ENCODE measurements around the gene HFE.
"Not testable (repeated sequence)": the region's sequence is repeated elsewhere in the genome, so short reads cannot be mapped to it uniquely, and the experiment has no call there.

Gene HFE, protein sequence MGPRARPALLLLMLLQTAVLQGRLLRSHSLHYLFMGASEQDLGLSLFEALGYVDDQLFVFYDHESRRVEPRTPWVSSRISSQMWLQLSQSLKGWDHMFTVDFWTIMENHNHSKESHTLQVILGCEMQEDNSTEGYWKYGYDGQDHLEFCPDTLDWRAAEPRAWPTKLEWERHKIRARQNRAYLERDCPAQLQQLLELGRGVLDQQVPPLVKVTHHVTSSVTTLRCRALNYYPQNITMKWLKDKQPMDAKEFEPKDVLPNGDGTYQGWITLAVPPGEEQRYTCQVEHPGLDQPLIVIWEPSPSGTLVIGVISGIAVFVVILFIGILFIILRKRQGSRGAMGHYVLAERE

DNA sequence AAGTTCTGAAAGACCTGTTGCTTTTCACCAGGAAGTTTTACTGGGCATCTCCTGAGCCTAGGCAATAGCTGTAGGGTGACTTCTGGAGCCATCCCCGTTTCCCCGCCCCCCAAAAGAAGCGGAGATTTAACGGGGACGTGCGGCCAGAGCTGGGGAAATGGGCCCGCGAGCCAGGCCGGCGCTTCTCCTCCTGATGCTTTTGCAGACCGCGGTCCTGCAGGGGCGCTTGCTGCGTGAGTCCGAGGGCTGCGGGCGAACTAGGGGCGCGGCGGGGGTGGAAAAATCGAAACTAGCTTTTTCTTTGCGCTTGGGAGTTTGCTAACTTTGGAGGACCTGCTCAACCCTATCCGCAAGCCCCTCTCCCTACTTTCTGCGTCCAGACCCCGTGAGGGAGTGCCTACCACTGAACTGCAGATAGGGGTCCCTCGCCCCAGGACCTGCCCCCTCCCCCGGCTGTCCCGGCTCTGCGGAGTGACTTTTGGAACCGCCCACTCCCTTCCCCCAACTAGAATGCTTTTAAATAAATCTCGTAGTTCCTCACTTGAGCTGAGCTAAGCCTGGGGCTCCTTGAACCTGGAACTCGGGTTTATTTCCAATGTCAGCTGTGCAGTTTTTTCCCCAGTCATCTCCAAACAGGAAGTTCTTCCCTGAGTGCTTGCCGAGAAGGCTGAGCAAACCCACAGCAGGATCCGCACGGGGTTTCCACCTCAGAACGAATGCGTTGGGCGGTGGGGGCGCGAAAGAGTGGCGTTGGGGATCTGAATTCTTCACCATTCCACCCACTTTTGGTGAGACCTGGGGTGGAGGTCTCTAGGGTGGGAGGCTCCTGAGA, at the start of gene HFE:
Gene HFE, plus strand, starts transcription at position 146 of the 832 bp plus-strand sequence. Its CDS starts 12 bp downstream, at position 158.
- peak; percentile 75 for DNase-seq (ENCODE audit: low spot score)

DNA sequence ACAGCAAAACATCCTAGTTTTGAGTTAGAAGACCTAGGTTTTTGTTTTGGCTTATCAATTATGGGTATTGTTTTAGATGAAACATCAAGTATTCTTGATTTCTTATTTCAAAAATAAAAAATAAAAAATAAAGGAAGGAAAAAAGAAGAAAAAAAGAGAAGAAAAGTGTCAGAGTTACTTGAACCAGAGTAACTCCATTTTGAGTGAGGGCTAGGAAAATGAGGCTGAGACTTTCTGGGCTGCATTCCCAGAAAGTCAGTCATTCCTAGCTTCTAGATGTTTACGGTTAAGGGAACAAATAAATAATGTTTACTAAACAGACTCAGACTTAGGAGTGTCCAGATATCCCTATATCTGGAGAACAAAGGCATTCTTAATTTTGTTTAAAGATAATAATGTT, 45.3 kb upstream of the HFE start:
- DNase-seq (ENCODE audit: low spot score), result no peak

DNA sequence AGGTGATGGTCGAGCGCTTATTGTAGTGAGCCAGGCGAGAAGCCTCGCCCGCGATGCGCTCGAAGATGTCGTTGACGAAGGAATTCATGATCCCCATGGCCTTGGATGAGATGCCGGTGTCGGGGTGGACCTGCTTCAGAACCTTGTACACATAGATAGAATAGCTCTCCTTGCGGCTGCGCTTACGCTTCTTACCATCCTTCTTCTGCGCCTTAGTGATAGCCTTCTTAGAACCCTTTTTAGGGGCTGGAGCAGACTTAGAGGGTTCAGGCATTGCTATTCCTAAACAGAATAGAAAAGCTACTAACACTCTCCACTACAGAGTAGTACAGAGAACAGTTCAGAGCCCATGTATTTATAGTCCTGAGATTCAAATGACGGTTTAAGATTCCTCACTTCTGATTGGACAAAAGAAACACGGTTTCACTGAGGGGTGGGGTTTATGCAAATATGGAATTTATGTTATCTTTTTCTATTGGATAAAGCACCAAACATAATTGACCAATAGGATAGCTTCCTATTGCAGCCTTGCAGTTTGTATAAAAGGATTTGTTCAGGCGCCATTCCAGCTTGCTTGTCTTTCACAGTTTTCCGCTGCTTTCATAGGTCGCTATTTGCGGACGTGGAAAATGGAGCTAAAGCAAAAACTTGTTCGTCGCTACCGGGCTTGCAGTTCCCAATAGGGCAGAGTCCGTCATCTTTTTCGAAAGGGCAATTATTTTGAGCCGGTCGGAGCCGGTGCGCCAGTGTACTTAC, 43.7 kb upstream of the HFE start:
- no peak for DNase-seq (ENCODE audit: low spot score)

DNA sequence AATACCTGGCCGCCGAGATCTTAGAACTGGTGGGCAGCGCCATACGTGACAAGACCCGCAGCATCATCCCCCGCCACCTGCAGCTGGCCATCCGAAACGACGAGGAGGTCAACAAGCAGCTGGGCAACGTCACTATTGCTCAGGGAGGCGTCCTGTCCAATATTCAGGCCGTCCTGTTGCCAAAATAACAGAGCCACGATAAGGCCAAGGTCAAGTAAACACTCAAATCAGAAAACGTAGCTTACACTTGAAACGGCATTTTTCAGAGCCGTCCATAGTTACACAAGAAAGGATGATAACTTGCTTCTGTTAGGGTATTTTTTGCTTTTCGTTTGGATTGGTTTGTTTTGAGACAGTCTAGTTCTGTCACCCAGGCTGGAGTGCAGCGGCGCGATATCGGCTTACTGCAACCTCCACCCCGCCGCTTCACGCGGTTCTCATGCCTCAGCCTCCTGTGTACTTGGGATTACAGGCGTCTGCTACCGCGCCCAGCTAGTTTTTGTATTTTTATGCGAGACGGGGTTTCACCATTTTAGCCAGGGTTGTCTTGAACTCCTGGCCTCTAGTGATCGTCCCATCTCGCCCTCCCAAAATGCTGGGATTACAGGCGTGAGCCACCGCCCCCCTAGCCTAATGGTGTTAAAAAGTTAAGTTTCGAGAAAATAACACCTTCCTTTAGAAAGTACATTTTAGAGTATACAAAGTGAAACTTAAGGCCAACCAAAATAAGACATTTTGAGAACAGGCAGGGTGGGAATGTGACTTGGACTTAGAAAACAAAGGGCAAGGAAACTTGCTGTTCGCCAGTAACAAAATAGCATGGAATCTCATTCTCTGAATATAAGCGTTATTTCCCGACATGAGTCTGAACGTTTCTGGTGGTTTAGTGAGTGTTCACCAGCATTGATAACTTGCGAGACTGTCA, 42.8 kb upstream of the HFE start:
- no peak for DNase-seq (ENCODE audit: low spot score)

DNA sequence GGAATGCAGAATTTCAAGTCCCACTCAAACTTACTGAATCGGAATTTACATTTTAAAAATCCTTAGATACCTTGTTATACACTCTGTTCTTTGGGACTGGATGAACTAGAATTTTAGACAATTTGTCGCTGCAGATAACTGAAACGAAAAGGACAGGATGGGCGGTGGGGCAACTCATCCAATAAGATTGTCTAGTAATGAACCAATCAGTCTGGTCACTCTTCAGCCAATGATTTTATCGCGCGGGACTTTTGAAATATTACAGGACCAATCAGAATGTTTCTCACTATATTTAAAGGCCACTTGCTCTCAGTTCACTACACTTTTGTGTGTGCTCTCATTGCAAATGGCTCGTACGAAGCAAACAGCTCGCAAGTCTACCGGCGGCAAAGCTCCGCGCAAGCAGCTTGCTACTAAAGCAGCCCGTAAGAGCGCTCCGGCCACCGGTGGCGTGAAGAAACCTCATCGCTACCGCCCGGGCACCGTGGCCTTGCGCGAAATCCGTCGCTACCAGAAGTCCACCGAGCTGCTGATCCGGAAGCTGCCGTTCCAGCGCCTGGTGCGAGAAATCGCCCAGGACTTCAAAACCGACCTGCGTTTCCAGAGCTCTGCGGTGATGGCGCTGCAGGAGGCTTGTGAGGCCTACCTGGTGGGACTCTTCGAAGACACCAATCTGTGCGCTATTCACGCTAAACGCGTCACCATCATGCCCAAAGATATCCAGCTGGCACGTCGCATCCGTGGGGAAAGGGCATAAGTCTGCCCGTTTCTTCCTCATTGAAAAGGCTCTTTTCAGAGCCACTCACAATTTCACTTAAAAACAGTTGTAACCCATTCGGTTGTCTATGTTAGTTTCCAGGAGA, 41.9 kb upstream of the HFE start:
- no peak for DNase-seq (ENCODE audit: low spot score)

DNA sequence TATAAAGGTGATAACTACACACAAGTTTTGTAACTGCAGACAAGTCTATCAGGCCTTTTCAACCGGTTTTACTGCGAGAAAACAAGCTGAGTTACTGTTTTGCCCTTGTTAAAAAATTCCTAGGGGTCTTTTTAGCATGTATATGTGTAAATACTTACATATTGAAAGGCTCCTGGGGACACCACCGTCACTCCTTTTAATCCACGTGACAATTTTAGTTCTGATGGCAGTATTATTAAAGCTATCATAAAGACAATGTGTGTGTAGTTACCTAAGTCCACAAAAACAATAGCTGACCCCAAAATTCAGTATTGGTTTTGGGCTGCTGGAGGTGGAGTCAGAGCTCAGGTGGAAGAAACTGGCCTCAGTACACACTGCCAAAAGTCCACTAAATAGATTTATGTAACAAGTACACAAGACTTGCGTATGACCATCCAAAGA, 41.3 kb upstream of the HFE start:
- no peak for DNase-seq (ENCODE audit: low spot score)

DNA sequence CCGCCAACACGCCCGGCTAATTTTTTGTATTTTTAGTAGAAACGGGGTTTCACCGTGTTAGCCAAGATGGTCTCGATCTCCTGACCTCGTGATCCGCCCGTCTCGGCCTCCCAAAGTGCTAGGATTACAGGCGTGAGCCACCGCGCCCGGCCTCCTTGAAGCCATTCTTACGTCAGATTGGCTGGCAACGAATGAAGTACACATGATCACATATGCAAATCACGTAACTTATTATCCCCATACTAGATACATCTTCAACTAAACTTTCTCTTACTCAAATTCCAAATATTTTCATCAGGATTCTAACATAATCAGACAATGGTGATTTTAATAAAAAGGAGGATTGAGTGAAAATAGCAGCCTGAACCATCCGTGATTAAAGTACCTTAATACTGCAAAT, 39.9 kb upstream of the HFE start:
- not testable (repeated sequence) for DNase-seq (ENCODE audit: low spot score)

DNA sequence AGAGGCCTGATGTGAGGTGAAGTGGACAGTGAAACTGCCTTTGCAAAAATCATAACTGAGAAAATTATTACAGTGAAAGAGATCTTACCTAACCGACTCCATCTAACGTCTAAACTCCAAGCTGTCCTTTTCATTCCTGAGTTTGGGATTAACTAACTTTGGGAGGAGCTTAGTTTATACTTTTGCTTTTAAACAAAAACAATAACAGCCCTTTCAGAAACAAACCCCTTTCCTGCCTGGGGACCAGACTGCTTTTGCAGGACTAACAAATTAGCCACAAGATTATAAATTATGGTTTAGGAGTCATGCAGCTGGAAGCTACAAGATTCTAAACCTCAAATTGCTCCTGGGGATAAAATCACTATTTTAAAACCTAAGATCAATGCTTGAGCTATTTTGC, 38.6 kb upstream of the HFE start:
- no peak for DNase-seq (ENCODE audit: low spot score)

DNA sequence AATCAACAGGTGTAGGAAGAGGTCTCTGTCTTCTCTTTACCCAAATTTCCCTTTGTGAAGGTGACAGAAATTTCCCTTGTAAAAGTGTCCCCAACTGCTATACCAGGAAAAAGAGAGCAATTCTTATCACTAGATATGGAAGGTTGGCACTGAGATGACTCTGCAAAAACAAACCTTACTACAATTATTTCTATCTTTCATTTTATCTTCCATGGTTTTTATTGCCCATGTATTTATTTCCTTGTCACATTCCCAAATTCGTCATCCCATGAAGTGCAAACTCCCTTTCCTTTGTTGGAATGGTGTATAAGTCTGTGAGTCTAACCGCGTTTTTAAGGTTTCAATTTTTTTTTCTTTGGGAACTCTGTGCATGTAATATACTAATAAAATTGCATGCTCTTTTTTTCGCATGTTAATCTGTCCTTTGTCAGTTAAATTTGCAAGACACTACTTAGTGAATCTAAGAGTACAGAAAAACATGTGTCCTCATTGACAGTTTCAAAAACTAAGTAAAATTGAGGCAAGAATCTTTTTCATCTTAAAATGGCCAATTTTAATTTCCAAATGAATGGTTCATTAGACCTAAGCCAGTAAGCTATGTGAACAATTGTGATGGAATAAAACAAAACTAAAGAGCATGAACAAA, 35.4 kb upstream of the HFE start:
- DNase-seq (ENCODE audit: low spot score), result no peak

DNA sequence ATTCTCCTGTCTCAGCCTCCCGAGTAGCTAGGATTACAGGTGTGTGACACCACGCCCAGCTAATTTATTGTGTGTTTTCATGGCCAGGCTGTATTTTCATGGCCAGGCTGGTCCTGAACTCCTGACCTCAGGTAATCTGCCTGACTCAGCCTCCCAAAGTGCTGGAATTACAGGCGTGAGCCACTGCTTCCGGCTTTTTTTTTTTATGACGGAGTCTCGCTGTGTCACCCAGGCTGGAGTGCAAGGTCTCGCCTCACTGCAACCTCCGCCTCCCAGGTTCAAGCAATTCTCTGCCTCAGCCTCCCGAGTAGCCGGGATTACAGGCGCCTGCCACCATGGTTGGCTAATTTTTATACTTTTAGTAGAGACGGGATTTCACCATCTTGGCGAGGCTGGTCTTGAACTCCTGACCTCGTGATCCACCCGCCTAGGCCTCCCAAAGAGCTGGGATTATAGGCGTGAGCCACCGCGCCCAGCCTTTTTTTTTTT, 34.4 kb upstream of the HFE start:
- not testable (repeated sequence) for DNase-seq (ENCODE audit: low spot score)

DNA sequence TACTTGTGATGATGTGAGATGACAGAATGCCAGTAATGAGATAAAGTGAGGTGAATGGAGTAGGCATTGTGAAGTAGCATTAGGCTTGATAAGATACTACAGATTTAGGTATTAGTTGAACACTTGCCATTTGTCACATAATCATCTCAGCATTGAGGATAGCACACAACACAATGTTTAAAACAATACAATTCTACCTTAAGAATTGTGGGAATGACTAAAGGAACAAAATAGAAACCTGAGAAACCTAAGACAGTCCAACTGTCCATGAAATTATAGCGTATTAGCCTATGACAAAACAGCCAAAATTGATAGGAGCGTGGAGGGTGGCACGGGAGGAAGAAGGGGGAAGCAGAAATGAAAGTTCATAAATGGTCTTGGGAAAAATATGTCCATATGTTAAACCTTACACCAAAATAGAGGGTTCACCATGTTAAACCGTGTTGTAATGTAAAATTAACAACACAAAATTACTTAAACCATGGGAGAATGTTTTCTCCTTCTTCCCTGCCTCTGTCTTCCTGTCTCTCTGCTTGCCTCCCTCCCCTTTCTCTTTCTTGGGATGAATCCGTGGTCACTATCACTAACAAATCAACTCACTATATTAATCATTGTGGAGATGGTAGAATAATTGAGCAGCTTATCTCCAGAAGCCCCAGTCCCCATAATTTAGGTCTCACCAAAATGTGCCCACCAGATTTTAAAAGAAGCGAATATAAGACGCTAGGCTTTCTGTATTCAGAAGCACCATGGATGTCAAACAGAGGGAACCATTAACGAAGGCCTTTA, 33.0 kb upstream of the HFE start:
- peak; percentile 36 for DNase-seq (ENCODE audit: low spot score)

DNA sequence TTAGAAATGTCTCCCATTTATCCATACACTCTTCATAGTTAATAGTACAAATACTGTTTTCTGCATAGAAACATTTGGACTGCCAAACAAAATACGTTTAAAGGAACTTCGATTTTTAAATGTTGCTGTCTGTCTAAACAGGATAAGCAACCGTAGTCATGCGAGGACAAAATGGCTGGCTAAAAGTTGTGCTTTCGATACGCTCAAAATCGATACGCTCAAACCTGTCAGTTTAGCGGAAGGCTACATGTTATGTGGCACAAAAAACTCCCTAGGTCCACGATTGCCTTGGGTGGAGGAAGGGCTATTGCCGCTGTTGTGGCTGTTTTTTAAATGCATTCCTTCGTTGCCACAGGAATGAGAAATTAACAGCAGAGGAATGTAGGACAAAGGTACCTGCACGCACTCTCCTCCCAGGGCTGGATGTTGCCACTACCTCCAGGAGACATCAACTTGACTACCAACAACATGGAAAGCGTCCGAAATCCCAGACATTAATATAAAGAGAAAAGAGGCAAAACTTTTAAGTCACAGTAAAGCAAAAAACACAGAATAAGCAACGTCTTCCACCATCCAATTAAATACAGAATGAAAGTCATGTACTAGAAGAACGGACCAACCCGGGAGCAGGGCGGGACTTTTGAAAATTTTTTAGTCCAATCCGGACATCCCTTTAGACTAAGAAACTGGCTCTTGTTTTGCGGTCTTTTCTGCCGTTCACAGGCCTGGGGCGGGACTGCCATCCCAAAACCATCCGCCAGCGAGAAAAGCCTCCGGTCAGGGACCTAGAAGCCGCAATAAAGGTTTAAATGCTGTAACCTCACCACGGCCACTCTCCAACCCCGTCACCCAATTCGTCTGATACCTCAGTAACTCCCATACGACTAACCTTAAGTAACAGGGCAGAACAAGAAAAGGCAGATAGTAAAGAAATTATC, 32.2 kb upstream of the HFE start:
- peak; percentile 98 for DNase-seq (ENCODE audit: low spot score)

DNA sequence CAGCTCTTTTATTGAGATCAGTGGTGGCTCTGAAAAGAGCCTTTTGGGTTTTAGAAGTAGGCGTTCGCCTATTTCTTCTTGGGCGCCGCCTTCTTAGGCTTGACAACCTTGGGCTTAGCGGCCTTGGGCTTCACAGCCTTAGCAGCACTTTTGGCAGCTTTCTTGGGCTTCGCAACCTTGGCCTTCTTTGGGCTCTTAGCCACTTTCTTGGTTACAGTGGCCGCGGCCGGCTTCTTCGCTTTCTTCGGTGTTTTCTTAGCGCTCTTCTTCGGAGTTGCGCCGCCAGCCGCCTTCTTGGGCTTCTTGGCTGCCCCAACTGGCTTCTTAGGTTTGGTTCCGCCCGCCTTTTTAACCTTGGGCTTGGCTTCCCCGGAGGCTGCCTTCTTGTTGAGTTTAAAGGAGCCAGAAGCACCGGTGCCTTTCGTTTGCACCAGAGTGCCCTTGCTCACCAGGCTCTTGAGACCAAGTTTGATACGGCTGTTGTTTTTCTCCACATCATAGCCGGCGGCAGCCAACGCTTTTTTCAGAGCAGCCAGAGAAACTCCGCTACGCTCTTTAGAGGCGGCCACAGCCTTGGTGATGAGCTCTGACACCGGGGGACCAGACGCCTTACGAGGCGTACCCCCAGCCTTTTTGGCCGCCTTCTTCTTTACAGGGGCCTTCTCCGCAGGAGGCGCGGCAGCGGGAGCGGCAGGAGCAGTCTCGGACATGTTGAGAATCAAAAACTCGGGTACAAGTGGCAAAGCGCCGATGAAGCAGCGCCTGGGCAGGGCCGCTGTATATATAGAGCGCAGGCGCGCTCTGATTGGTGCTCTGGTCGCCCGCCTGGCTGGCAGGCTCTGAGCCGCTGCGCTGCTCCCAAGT, 31.3 kb upstream of the HFE start:
- peak; percentile 95 for DNase-seq (ENCODE audit: low spot score)

DNA sequence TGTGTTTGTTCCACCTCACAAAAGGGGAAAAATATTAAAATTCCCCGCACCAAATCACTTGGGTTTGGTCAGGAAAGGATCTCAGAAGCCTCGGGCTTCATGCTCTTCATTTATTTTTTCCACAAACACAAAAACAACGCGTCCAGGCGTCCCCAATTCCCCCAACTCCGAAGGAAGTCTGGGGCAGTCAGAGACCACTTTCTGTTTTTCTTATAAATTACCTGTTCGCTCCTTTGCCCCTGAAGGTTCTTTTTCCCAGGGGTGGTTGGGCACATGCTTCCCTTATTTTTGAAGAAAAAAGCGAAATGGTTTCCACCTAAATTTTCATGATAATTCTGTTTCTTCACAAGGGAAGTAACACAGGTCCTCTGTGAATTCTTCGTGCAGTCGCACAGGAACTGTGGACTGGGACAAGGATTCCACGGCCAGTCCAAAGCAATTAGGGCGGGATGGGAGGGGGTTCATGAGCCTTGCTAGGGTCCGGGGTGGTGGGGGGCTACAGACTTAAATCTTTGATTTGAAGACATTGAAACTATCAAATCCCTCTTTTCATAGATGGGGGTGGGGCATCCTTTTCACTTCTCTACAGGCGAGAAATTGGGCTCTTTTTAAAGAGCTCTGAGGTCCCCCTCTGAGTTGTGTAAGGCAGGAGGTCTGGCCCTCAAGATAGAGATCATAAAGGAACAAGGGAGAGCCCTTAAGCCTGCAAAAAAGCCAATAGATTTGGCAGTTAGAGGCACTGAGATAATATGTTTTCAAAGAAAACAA, 30.5 kb upstream of the HFE start:
- peak; percentile 49 for DNase-seq (ENCODE audit: low spot score)

DNA sequence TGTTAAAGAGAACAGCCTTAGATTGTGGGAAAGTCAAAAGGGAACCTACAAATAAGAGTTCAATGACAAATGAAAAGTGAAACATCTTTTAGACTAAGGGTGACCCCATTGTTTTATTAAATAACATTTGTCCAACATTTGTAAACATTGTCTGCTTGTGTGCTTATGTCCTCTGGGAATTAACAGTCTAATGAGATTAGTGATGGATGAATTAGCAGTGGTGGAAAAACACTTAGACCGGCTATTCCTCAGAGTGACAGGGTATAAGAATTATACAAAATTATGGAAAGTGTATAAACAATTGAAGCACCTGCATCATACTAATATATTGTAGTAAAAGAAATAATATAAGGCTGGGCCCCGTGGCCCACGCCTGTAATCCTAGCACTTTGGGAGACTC, 29.3 kb upstream of the HFE start:
- no peak for DNase-seq (ENCODE audit: low spot score)

DNA sequence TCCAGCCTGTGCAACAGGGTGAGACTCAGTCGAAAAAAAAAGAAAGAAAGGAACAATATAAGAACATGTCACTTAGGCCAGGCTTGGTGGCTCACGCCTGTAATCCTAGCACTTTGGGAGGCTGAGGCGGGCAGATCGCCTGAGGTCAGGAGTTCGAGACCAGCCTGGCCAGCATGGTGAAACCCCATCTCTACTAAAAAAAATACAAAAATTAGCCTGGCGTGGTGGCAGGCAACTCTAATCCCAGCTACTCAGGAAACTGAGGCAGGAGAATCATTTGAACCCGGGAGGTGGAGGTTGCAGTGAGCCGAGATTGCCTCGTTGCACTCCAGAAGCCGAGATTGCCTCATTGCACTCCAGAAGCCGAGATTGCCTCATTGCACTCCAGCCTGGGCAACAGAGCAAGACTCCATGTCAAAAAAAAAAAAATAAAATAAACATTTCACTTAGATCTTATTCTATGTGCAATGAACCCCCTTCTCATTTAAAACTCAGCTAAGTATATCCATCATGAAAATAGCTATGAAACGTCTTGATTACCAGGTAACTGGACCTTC, 28.7 kb upstream of the HFE start:
- not testable (repeated sequence) for DNase-seq (ENCODE audit: low spot score)

All from RKO (cell line).